K562 (cell line): ENCODE data around the gene RAB3GAP1. TPM values are rescaled to one million over a fixed set of nuclear protein-coding genes. Genes with fewer than 3 reads are reported as not detected.

Experiments
- ATAC-seq: fragments of 200-7000 bp; cut with Tn5 transposase; 3 replicates; pipeline ENCODE4 v1.9.1; 2020; ENCODE audit warnings: moderate library complexity
- BruUV-seq: library from RNA; stranded (reverse); fragments of 400-500 nt; replicated peaks from 2 replicates; lab custom pipeline; 2021; lab: Mats Ljungman, UMichigan
- CTCF ChIA-PET: fragments of 300-600 bp; formaldehyde crosslinking; extraction: SDS; loops from one replicate; lab custom pipeline; 2021; ENCODE audit warnings: low intra/inter-chr PET ratio; lab: Yijun Ruan, JAX
- POLR2A ChIA-PET: fragments of 300-600, 350-650 bp; sonication (Branson Sonifier 250); formaldehyde crosslinking; extraction: SDS; loops from one replicate; lab custom pipeline; 2021; ENCODE audit warnings: antibody characterized with exemption, inconsistent platforms; lab: Yijun Ruan, JAX
- DNase-seq, 4 experiments: peaks; one replicate each; pipeline versions ENCODE4 v3.0.0 to v3.0.0-alpha.2; 2011 to 2018; ENCODE audit warnings: low spot score in 3 of 4, mixed read lengths in 3 of 4; ENCODE audit errors: extremely low read depth in 1 of 4
- FAIRE-seq: peaks from 2 replicates; lab custom pipeline; 2011; peaks lifted over from hg19 to GRCh38; lab: Jason Lieb, UNC
- H2AFZ ChIP-seq: 2 replicates; pipeline ENCODE4 v1.6.0; 2011; ENCODE audit warnings: low read depth, low read length, control low read depth, inconsistent platforms
- H3K27ac ChIP-seq: fragments of 200-600 bp; 3 replicates; pipeline ENCODE4 v1.8.0; 2011; ENCODE audit warnings: low read depth, mild to moderate bottlenecking, control low read depth, inconsistent platforms, low read length, moderate library complexity, mixed read lengths; ENCODE audit errors: extremely low read depth
- H3K27me3 ChIP-seq, 2 experiments: fragments of 300-600 bp in 1 of 2; 2 replicates in 1 of 2; 3 replicates in 1 of 2; pipeline versions ENCODE4 v1.6.0 to v1.8.0; 2011; ENCODE audit warnings: inconsistent platforms in 2 of 2, low read length in 2 of 2, mild to moderate bottlenecking in 1 of 2, mixed read lengths in 1 of 2, moderate library complexity in 1 of 2; ENCODE audit not compliant: control insufficient read depth in 2 of 2, insufficient read depth in 2 of 2
- H3K36me3 ChIP-seq: fragments of 300-600 bp; 3 replicates; pipeline ENCODE4 v1.8.0; 2011; ENCODE audit warnings: mild to moderate bottlenecking, low read length, inconsistent platforms; ENCODE audit not compliant: control insufficient read depth, insufficient read depth
- H3K4me1 ChIP-seq, 2 experiments: fragments of 200-600 bp in 1 of 2; replicated peaks in 1 of 2; 2 replicates in 1 of 2; 3 replicates in 1 of 2; pipeline versions ENCODE4 v1.5.1 to v1.8.0; 2011; ENCODE audit warnings: inconsistent platforms in 2 of 2, low read length in 2 of 2, mild to moderate bottlenecking in 1 of 2, mixed read lengths in 1 of 2, moderate library complexity in 1 of 2; ENCODE audit not compliant: control insufficient read depth in 2 of 2, insufficient read depth in 2 of 2
- H3K4me2 ChIP-seq: 2 replicates; pipeline ENCODE4 v1.6.1; 2011; ENCODE audit warnings: low read length, control low read depth, inconsistent platforms, mixed read lengths; ENCODE audit not compliant: insufficient read depth
- H3K4me3 ChIP-seq: fragments of 200-600 bp; sonication (generic), shearing (Covaris generic); 2 replicates; pipeline ENCODE4 v1.5.1; 2016; ENCODE audit warnings: control low read depth, inconsistent platforms
- H3K79me2 ChIP-seq: fragments of 200-600 bp; 3 replicates; pipeline ENCODE4 v1.8.0; 2011; ENCODE audit warnings: low read length, inconsistent platforms; ENCODE audit not compliant: control insufficient read depth, insufficient read depth
- H3K9ac ChIP-seq, 2 experiments: 2 replicates each; pipeline versions ENCODE4 v1.6.0 to v1.6.1; 2011; ENCODE audit warnings: low read depth in 2 of 2, low read length in 2 of 2, control low read depth in 1 of 2, inconsistent platforms in 1 of 2, mild to moderate bottlenecking in 1 of 2, mixed read lengths in 1 of 2; ENCODE audit not compliant: insufficient read depth in 1 of 2
- H3K9me1 ChIP-seq: one replicate; pipeline ENCODE4 v1.6.0; 2011; ENCODE audit warnings: inconsistent platforms, mild to moderate bottlenecking, low read length, moderate library complexity; ENCODE audit not compliant: control insufficient read depth, insufficient read depth
- H3K9me3 ChIP-seq: replicated peaks from 2 replicates; pipeline ENCODE4 v1.5.1; 2011; ENCODE audit warnings: low read depth, low read length, inconsistent platforms; ENCODE audit not compliant: control insufficient read depth, insufficient read depth
- H4K20me1 ChIP-seq: replicated peaks from 2 replicates; pipeline ENCODE4 v1.6.1; 2011; ENCODE audit warnings: low read length, inconsistent platforms, mixed read lengths; ENCODE audit not compliant: control insufficient read depth, insufficient read depth
- CEBPZ ChIP-seq: fragments of 150-350 bp; IDR thresholded peaks from 2 replicates; pipeline ENCODE4 v1.6.1; 2014; ENCODE audit warnings: low read depth, mild to moderate bottlenecking, low read length, borderline replicate concordance
- CREB3L1 ChIP-seq: fragments of 450-650 bp; IDR thresholded peaks from 2 replicates; pipeline ENCODE4 v1.6.1; 2014; ENCODE audit warnings: low read depth, mild to moderate bottlenecking, moderate library complexity, borderline replicate concordance
- HNRNPUL1 ChIP-seq: fragments of 200-400 bp; formaldehyde crosslinking; IDR thresholded peaks from 2 replicates; pipeline ENCODE4 v1.6.1; 2017; ENCODE audit warnings: low read length
- MAFF ChIP-seq: IDR thresholded peaks from 2 replicates; pipeline ENCODE4 v1.6.1; 2012; ENCODE audit warnings: low read length, improper control_type of control experiment
- MAFK ChIP-seq: IDR thresholded peaks from 2 replicates; pipeline ENCODE4 v1.6.1; 2011; ENCODE audit warnings: low read length, improper control_type of control experiment
- NUFIP1 ChIP-seq: fragments of 450-650 bp; IDR thresholded peaks from 2 replicates; pipeline ENCODE4 v1.6.1; 2018; ENCODE audit not compliant: partially characterized antibody
- PHF20 ChIP-seq: fragments of 450-650 bp; IDR thresholded peaks from 2 replicates; pipeline ENCODE4 v1.6.1; 2018; ENCODE audit not compliant: partially characterized antibody
- RAD51 ChIP-seq: fragments of 450-650 bp; IDR thresholded peaks from 2 replicates; pipeline ENCODE4 v1.7.1; 2016; ENCODE audit warnings: low read depth, mild to moderate bottlenecking, borderline replicate concordance
- TOE1 ChIP-seq, 2 experiments: fragments of 450-650 bp in 1 of 2; sonication (generic) in 1 of 2; formaldehyde crosslinking in 1 of 2; IDR thresholded peaks; 2 replicates each; pipeline versions ENCODE4 v1.7.1 to v1.8.0; 2016 to 2022; ENCODE audit warnings: borderline replicate concordance in 2 of 2, mild to moderate bottlenecking in 2 of 2, antibody characterized with exemption in 1 of 2, inconsistent platforms in 1 of 2, low read depth in 1 of 2, missing genetic modification reagents in 1 of 2, moderate library complexity in 1 of 2
- TRIM28 ChIP-seq: fragments of 450-650 bp; IDR thresholded peaks from 2 replicates; pipeline ENCODE4 v1.6.1; 2017
- ZEB2 ChIP-seq: fragments of 450-650 bp; IDR thresholded peaks from 2 replicates; pipeline ENCODE4 v1.6.1; 2016
- ZNF277 ChIP-seq: fragments of 250-450 bp; sonication (Bioruptor Pico); IDR thresholded peaks from 2 replicates; pipeline ENCODE4 v1.8.0; 2022; ENCODE audit warnings: inconsistent platforms, mild to moderate bottlenecking, moderate library complexity, borderline replicate concordance
- ZNF444 ChIP-seq: fragments of 250-450 bp; sonication (Bioruptor Pico); IDR thresholded peaks from 2 replicates; pipeline ENCODE4 v1.4.0; 2020; ENCODE audit warnings: mild to moderate bottlenecking, moderate library complexity
- ZNF785 ChIP-seq: fragments of 250-450 bp; sonication (Bioruptor Pico); IDR thresholded peaks from 2 replicates; pipeline ENCODE4 v1.4.0; 2020; ENCODE audit warnings: mild to moderate bottlenecking
- WGBS: fragments of 100-300 bp; shearing (Covaris generic); methylation state at CpG from one replicate; pipeline ENCODE4 v1.1.6; 2016; ENCODE audit warnings: low coverage, mixed read lengths; ENCODE audit not compliant: insufficient coverage; ENCODE audit errors: missing lambda C conversion rate; 5-methylcytosine and 5-hydroxymethylcytosine counted together
- in situ Hi-C: fragments of 300-500 bp; cut with MboI; formaldehyde crosslinking; loops from 4 replicates; pipeline ENCODE4 v1.15.0; 2018; ENCODE audit warnings: inconsistent platforms, mixed read lengths
- intact Hi-C: fragments of 100-400 bp; cut with micrococcal nuclease; formaldehyde crosslinking; loops from 2 replicates; pipeline ENCODE4 v1.14.2; 2022
- polyA plus RNA-seq, 8 experiments: library from polyadenylated mRNA; depleted of rRNA in 4 of 8; stranded (reverse) in 5 of 8; unstranded in 3 of 8; fragments of >200 nt; fragmentation: Nextera tagmentation in 2 of 8; fragmentation: Illumina TruSeq in 1 of 8; extraction: Ambion mirVana in 2 of 8; extraction: Trizol in 1 of 8; gene quantifications; 2 replicates each; pipeline versions ENCODE4 v1.2.1 to v1.2.3, GENCODE V29; 2011 to 2014; ENCODE audit warnings: inconsistent platforms in 1 of 8, missing spikeins in 1 of 8
- total RNA-seq, 7 experiments: library from RNA; depleted of rRNA in 6 of 7; stranded (reverse); fragments of >200 nt in 6 of 7; fragmentation: Illumina TruSeq in 2 of 7; extraction: Trizol in 2 of 7; gene quantifications; 2 replicates each; pipeline versions ENCODE4 v1.2.1 to v1.2.3, GENCODE V29; 2011 to 2021; ENCODE audit warnings: low replicate concordance in 1 of 7

The RAB3GAP1 gene
- total and polyA plus RNA-seq, 9 of the 15 experiments (the other 6 are each of a cell fraction or from before 2014, with no cell fraction given), result 15.5 to 48.6 (median 33.0) TPM

GRCh38 chr2:135182190-135182589 lies 130.1 kb downstream of the RAB3GAP1 start (continued):
- TF ChIP-seq CREB3L1 (no peak), ZNF785 (CRISPR knock-in tag) (no peak), PHF20 (no peak), NUFIP1 (no peak), MAFF (no peak), HNRNPUL1 (no peak), RAD51 (no peak), MAFK (no peak)

- H3K4me2 ChIP-seq, result no peak overlapping the region
- in situ Hi-C loops, result no loop called here
- BruUV-seq, result no TSS peak
- no peaks in the 10 kb centered on the region for H3K27me3 ChIP-seq
- no peak overlapping the region for H3K4me3 ChIP-seq
- intact Hi-C loops, result no loop called here
- ChIA-PET CTCF (no interaction called here), POLR2A (interaction anchor here (1.7 kb wide), 1 partner anchor 9 kb away, joined by 7 read pairs; no protein-coding TSS in a partner anchor)
- no peaks in the 10 kb centered on the region for H3K9me3 ChIP-seq
- H3K9ac ChIP-seq, result no peak overlapping the region
- 29% methylated on average over 3 of the region's 3 CpGs for WGBS
- H3K36me3 ChIP-seq, result 0 out of 3 replicates have a peak, but pooled peaks cover 3% of the 10 kb centered on the region
- H3K4me1 ChIP-seq, result no peaks in the 10 kb centered on the region
- no peaks in the 10 kb centered on the region for H4K20me1 ChIP-seq
- no peak for FAIRE-seq
- H3K9me1 ChIP-seq, result peaks cover 3% of the 10 kb centered on the region
- DNase-seq, result no peak
- H3K79me2 ChIP-seq, result no peaks in the 10 kb centered on the region
- no peak overlapping the region for H2AFZ ChIP-seq
- TF ChIP-seq ZNF277 (CRISPR knock-in tag), result no peak
- TF ChIP-seq TRIM28, result no peak
- TF ChIP-seq ZNF444 (CRISPR knock-in tag), result no peak
- no peak for TF ChIP-seq TOE1 (IDR thresholded peaks at IDR 0.05; ENCODE audit: borderline replicate concordance)
- TF ChIP-seq TOE1 (CRISPR knock-in tag; IDR thresholded peaks at IDR 0.05; ENCODE audit: borderline replicate concordance, low read depth), result no peak
- no peak for TF ChIP-seq ZEB2
- no peak for TF ChIP-seq CEBPZ
- TF ChIP-seq, all 486 proteins: peak for 0
- no peak for ATAC-seq
- no peak overlapping the region for H3K27ac ChIP-seq
Observed at GRCh38 chr2:135182601-135183000, 130.5 kb downstream of the RAB3GAP1 start.
